Colon (tissue), 2 donors: ENCODE measurements around the gene RNF20.
"Not testable (repeated sequence)": the region's sequence is repeated elsewhere in the genome, so short reads cannot be mapped to it uniquely, and the experiment has no call there.

ENCODE experiments used
- FAIRE-seq: peaks from 2 replicates; lab custom pipeline; 2012; peaks lifted over from hg19 to GRCh38; lab: Jason Lieb, UNC
- donor health status: control.
- donor health status: control.

RNF20 gene, protein sequence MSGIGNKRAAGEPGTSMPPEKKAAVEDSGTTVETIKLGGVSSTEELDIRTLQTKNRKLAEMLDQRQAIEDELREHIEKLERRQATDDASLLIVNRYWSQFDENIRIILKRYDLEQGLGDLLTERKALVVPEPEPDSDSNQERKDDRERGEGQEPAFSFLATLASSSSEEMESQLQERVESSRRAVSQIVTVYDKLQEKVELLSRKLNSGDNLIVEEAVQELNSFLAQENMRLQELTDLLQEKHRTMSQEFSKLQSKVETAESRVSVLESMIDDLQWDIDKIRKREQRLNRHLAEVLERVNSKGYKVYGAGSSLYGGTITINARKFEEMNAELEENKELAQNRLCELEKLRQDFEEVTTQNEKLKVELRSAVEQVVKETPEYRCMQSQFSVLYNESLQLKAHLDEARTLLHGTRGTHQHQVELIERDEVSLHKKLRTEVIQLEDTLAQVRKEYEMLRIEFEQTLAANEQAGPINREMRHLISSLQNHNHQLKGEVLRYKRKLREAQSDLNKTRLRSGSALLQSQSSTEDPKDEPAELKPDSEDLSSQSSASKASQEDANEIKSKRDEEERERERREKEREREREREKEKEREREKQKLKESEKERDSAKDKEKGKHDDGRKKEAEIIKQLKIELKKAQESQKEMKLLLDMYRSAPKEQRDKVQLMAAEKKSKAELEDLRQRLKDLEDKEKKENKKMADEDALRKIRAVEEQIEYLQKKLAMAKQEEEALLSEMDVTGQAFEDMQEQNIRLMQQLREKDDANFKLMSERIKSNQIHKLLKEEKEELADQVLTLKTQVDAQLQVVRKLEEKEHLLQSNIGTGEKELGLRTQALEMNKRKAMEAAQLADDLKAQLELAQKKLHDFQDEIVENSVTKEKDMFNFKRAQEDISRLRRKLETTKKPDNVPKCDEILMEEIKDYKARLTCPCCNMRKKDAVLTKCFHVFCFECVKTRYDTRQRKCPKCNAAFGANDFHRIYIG

DNA sequence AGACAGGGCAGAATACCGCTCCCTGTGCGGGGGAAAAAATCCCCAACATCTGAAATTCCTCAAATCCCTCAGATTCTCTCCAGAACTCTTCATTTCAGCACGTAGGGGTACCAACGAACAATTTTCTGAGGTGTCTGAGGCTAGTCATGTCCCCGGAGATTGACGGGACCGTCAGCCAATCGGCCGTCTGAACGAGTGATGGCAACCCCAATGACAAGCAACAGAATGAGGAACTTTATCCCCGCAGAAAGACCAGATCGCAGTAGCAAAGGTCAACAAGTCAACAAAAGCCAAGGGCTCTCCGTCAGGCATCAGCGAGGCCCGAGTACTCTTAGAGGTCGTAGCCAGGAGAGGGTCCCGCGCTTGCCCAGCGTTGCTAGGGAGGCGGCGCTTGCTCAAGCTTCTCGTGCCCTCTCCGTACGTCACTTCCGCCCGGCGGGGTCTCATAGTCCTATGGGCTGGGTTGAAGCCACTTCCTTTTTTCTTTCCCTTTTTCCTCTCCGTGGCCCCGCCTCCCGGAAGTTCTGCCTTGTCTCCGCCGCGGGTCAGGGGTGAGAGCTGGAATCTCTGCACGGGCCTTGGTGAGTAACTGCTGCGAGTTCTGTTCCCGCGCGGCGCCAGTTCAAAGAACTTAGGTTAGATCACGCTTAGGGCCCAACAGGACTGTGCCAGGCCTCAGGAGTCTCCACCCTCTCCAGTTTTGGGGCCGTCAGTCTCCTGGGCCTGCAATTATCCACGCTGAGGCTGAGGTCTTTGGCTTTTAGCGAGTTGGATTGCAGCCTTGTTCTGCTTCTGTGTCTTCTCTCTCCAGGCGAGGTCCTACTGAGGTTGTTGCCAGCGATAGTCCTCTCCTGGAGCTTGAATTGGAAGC is at the start of gene RNF20:
Gene RNF20, plus strand, starts transcription at position 520 of the 871 bp plus-strand sequence. CDS start 1,571 bp downstream, outside the sequence.
- no peak for FAIRE-seq

DNA sequence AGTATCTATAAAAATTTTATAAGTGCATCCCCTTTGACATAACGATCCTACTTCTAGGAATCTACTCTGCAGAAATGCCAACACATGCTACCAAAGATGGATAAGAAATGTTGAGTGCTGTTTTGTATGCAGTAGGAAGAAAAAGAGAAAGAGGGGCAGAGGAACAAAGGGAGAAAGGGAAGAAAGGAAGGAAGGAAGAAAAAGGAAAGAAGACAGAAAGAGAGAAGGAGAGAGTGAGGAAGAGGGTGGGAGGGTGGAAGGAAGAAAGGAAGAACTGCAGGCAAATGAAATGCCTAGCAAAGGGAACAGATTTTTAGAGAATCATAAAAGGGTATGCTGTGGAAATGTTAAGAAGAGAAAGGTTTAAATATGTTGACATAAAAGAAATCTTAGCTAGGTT is 49.6 kb upstream of the RNF20 start:
- no peak for FAIRE-seq

DNA sequence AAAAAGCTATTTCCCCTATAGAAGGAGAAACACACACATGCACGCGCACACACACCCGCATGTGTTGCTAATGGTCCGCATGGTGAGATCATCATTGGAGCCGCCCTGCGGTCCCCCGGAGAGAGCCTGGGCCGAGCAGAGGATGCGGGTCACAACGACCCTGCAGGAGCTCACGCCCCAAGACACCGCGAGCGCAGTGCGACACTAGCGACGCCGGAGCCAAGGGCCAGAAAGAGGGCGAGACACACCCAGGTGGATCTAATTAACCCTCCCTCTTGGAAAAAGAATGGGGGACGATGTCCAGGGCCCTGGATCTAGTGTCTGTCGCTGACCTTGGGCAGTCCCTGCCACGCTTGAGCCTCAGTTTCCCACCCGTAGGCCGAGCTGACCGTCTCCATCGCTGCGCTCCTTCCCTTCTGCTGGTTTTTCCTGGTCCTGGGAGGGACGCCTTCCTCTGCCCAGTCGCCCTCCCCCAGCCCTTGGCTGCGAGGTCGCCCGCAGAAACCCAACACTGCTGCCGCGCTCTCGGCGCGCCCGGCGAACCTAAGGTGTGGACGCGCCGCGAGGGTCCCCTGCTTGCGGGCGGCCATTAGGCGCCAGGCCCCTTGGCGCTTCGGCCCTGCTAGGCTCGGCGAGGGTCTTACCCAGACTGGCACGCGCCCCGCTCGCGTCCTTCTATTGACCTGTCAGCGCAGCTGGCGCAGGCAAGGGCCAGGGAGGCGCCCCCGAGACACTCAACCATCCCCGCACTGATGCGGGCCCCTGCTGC is 47.5 kb upstream of the RNF20 start:
- FAIRE-seq = no peak

DNA sequence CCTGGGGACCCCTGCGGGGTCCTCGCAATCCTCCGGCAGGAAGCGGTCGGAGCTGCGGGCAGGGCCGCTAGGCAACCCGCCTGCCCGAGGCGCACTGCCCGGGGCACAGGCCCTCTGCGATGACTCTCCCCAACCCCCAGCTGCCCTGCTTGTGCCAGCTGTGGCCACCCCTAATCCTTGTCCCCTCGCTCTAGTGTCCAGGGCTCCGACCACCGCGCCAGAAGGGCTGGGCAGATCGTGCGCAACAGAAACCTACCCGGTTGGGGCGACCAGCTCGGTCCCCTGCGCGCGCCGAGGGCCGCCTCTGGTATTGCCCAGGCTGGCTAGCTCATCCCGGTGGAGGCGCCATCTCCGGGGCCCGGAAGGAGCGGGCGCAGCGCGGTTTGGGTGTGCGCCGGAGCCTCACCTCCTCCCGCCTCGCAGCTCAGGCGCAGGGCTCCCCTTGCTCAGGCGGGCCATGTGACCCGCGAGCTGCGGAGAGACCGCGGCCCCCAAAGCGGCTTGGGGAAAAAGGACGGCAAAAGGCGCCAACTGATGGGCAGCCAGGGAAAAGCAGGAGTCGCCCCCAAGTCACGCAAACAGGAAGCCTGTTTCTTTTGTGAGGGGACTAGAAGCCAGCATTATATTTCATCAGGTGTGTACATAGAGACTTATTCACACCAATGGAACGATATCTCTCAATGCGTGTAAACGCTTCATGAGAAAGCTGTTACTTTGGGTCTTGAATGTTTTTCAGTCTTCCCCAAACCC is 46.8 kb upstream of the RNF20 start:
- FAIRE-seq = no peak

DNA sequence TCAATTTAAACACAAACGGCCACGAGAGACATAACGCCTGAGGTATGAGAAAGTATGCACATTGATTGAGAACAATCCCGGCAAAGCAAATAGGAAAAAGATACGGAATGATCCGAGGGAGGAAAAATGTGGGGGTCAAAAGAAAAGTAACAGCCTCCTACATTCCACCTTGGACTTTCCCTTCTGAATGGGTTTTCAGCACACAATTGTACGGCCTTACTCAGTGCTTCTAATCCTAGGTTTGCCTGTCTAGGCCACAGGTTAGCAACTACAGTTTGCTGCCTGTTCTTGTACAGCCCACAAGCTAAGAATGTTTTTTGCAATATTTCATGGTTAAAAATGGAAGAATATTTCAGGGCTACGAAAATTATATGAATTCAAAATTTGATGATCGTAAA is 46.2 kb upstream of the RNF20 start:
- FAIRE-seq = no peak

DNA sequence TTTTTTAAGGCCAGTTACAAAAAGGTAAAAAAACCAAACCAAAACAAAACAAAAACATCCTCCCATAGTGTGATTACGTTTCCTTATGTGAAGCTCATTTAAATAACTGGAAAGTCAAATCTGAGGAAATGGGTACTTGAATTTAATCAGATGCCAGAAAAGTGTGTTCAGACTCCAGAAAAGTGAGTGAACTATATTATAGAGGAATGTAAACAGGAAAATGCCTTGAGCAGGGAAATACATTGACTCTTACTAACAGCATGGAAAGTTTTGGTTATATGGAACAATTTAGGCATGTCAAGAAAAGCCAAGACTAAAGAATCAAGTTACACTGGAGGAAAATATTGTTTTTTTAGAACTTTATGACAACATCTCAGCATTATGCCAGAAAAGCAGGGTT is 37.8 kb upstream of the RNF20 start:
- FAIRE-seq = no peak

DNA sequence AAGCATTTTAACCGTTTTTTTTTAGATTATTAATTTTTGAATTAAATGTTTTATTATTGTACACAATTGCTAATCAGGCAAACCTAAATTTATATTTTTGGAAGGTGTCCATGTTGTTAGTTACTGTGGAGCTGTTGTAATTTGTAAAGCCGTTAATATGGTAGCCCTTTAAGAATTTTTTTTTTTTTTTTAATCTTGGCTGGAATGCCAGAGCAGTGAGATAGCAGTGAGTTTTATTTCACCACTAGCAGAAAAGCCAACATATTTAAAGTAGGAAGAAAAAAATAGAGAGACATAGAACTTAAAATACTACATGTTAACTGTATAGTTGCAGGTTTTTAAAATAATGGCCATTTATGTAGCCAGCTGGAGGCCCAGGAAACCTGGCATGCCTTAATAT is 35.3 kb upstream of the RNF20 start:
- no peak for FAIRE-seq

DNA sequence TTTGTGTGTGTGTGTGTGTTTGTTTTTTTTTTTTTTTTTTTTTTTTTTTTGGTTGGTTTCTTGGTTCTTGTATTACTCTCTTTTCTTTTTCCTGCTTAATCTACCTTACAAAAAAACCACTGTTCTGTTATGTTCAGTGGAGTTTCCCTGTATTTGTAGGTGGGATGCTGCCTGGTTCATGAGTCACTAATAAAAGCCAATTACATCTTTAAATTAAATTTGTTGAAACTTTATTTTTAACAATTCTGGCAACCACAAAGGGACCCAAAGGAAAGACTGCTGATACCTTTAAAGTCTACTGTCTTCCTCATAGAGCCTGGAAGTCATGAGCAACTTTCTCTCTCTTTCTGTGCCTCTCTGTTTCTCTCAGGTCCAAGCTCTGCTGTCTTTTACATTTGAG is 29.5 kb upstream of the RNF20 start:
- no peak for FAIRE-seq

DNA sequence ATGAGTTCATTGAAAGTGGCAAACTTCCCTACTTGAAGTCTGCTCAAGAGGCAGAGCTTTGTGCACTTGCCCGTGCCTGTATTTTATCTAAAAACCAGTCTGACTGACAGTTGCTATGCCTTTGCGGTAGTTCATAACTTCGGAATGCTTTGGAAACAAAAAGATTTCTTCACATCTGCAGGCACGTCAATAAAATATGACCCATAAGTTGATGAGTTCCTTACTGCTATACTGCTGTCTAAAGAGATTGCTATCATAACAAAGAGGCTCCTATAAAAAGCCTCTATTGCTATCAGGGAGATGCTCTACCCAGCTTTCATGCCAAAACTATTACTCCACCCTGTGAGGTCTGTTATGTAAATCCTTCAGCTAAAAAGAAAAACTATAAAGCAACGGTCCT is 25.4 kb upstream of the RNF20 start:
- FAIRE-seq = no peak

DNA sequence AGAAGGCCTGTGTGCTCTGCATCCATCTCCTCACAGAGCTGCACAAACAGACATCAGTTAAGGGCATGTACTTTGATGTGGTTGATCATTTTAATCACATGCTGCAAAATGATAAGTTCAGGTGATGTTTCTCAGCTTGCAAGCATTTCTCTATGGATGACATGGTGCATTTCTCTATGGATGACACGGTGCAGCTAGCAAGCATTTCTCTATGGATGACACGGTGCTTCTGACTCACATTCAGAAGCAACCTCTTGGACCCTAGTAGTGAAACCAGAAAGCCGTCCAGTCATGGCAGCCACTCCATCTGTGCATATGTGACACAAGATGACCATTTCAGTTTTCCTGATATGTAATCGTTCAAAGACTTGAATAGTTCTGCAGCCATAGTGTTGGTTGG is 24.1 kb upstream of the RNF20 start:
- FAIRE-seq = no peak

DNA sequence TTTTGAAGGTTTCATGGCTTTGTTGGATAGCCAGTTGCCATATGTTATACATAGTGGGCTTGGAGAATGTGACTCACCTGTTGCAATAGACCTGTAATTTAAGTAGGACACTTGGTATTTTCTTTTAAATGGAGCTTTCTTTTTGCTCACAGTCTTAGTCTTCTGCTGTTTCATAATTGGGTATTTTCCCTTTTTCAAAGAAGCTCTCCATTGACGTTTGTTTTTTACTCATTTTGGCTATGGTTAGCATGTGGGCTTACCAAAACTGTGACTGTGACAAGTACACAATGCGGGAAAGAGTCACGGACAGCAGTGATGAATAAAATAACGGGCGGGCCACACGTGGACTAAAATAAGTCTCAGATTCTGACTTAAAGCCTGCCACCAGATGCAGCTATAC is 23.2 kb upstream of the RNF20 start:
- FAIRE-seq = no peak

DNA sequence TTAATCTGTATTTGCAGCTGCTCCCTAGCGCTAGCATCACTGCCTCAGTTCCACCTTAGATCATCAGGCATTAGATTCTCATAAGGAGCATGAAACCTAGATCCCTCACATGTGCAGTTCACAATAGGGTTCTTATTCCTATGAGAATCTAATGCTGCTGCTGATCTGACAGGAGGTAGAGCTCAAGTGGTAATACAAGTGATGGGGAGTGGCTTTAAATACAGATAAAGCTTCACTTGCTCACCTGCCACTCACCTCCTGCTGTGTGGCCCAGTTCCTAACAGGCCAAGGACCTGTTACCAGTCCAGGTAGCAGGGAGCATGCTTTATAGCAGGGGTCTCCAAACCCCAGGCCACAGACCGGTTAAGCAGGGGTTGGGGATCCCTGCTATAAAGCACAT is 22.6 kb upstream of the RNF20 start:
- FAIRE-seq = no peak

DNA sequence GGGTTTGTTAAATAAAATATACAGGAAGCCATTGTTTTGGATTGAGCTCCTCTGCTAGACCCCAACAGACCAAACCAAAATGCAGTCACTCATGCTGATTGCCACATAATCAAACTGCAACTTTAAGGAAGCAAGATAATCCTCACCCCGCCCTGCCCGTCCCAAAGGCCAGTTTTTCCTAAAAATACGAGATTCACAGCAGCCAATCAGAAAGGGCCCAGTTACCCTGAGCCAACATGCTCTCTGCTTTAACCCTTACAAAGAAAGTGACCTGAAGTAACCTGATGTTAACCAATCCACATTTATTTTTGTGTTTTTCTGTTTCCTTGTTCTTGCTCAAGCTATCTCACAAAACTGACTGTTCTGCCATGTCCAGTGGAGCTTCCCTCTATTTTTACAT is 21.5 kb upstream of the RNF20 start:
- no peak for FAIRE-seq

DNA sequence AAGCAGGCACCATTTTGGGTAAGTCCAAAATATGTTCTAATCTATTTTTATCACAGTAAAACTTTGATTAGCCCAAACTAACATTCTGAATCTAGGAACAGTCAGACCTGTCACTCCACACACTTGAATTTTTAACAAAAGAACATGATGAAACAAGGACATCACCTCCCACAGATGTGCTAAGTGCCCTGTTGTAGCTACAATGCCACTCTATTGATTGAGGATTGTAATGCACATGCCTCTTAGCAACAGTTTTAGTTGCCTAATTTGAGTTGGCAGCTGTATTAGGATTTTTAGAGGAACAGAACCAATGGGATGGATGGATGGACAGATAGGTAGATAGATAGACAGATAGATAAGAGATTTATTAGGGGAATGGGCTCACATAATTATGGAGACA is 20.3 kb upstream of the RNF20 start:
- no peak for FAIRE-seq

DNA sequence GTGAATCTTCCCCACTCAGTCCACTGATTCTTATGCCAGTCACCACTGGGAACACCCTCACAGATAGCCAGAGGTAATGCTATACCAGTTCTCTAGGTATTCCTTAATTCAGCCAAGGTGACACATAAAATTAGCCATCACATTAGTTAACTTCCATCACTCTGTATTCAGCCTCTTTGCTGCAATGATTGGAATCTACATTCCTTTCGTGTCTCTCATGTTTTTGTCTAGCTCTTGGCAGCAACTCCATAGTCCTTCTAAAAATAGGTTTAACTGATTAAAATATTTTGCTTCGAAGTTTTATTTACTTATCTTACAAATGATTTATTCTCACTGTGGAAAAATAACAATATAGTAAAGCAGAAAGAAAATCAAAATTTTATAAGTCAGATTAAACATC is 19.6 kb upstream of the RNF20 start:
- no peak for FAIRE-seq

DNA sequence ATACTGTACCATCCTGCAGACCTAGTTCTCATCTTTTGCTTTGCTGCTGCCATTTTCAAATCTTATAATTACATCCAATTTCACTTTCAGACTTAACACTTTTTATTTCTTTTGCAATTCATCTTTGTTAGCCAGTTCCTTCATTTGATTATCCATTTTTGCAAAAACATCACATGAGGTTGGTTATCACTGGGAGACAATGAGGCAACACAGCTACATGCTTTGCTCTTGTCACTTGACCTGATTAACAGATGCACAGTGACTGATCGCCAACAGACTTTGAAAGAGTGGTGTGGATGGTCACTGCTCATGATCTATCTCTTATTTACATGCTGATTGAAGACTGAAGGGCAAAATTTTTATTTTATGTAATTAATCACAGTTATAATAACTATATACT is 17.0 kb upstream of the RNF20 start:
- no peak for FAIRE-seq

DNA sequence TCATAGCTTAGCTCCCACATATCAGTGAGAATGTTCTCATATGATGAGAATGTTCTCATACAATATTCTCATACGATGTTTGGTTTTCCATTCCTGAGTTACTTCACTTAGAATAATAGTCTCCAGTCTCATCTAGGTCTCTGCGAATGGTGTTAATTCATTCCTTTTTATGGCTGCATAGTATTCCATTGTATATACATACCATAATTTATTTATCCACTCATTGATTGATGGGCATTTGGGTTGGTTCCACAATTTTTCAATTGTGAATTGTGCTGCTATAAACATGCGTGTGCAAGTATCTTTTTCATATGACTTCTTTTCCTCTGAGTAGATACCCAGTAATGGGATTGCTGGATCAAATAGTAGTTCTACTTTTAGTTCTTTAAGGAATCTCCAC is 15.2 kb upstream of the RNF20 start:
- FAIRE-seq = not testable (repeated sequence)

DNA sequence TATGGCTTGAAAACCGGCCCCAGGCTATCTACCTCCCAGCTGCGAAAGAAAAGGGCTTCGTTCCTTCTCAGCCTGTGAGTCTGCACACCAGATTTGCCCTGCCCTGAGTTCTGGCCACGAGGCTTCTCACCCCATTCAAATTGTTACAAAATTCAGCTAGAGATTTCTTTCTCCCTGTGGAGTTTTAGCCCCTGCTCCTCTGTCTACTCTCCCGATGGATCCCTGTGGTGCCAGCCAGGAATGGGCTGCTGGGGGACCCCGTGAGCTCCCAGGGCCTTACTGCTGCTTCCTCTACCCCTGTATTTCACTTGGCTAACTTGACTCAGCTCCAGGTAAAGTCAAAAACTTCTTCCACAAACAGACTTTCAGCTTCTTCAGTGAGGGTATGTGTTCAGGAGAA is 9.3 kb upstream of the RNF20 start:
- FAIRE-seq = no peak

DNA sequence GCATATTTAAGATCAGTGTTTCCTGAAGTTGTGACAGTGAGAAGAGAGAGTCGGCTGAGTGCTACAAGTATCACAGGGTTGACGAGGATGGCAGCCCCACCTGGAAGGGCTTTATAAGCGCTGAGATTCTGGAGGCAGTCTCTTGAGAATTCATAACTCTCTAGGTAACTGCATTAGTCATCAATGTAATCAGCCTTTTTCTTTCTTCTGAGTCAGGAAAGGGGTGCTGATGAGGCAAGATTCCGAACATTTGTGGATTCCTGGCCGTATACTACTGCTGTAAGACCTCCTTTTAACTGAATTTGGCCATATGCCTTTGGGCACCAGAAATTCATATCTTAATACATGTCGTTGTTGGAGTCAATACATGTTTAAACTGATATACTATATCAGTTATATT is 6.6 kb upstream of the RNF20 start:
- FAIRE-seq = no peak

DNA sequence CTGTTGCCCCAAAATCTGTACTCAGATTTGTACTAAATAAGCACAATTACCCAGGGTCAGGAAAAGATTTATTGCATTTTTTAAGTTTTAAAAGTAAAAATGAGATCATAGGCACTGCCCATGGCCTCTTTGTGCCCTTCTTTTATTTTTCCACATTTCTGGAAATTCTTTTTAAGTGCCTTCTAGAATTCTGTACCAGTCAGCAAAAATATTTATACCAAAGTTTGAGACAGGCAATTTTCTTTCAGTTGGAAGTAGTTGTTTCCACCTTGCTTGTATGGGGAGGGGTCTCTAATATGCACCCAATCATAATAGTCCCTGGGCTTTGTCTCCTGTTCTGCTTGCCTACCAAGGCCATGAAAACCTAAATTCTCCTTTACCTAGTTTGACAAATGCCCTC is 5.6 kb upstream of the RNF20 start:
- FAIRE-seq = no peak
